Ishikawa (cell line): ENCODE data around the gene TSPAN4.

Source experiments
- CEBPB ChIP-seq: IDR thresholded peaks from 2 replicates; pipeline ENCODE4 v1.6.1; 2012
- CREB1 ChIP-seq: IDR thresholded peaks from 2 replicates; pipeline ENCODE4 v1.6.1; 2012; ENCODE audit warnings: low read depth
- EGR1 ChIP-seq: IDR thresholded peaks from 2 replicates; pipeline ENCODE4 v1.6.1; 2012
- EP300 ChIP-seq: IDR thresholded peaks from 2 replicates; pipeline ENCODE4 v1.6.1; 2012; ENCODE audit warnings: borderline replicate concordance
- FOXM1 ChIP-seq: IDR thresholded peaks from 2 replicates; pipeline ENCODE4 v1.6.1; 2012; ENCODE audit warnings: low read depth, borderline replicate concordance
- MAX ChIP-seq: IDR thresholded peaks from 2 replicates; pipeline ENCODE4 v1.6.1; 2012
- NFIC ChIP-seq: IDR thresholded peaks from 2 replicates; pipeline ENCODE4 v1.6.1; 2012
- RAD21 ChIP-seq: IDR thresholded peaks from 2 replicates; pipeline ENCODE4 v1.6.1; 2012; ENCODE audit warnings: low read depth
- REST ChIP-seq: IDR thresholded peaks from 2 replicates; pipeline ENCODE4 v1.6.1; 2012; ENCODE audit warnings: low read depth, mild to moderate bottlenecking
- TAF1 ChIP-seq: IDR thresholded peaks from 2 replicates; pipeline ENCODE4 v1.6.1; 2012; ENCODE audit warnings: low read depth, mild to moderate bottlenecking
- TCF12 ChIP-seq: IDR thresholded peaks from 2 replicates; pipeline ENCODE4 v1.6.1; 2012; ENCODE audit warnings: low read depth
- TEAD4 ChIP-seq: IDR thresholded peaks from 2 replicates; pipeline ENCODE4 v1.6.1; 2012
- USF1 ChIP-seq: IDR thresholded peaks from 2 replicates; pipeline ENCODE4 v1.6.1; 2012
- YY1 ChIP-seq: IDR thresholded peaks from 2 replicates; pipeline ENCODE4 v1.6.1; 2012; ENCODE audit warnings: low read depth
- ZBTB7A ChIP-seq: IDR thresholded peaks from 2 replicates; pipeline ENCODE4 v1.6.1; 2012; ENCODE audit warnings: low read depth

TSPAN4 gene

GRCh38 chr11:824292-824880 is 18.3 kb upstream of the TSPAN4 start:
- TF ChIP-seq EGR1: no peak
- TF ChIP-seq TEAD4: no peak
- TF ChIP-seq YY1: no peak
- no peak for TF ChIP-seq EP300
- no peak for TF ChIP-seq USF1
- no peak for TF ChIP-seq NFIC
- TF ChIP-seq ZBTB7A: no peak
- no peak for TF ChIP-seq MAX
- TF ChIP-seq TCF12: no peak
- no peak for TF ChIP-seq REST
- no peak for TF ChIP-seq CREB1
- no peak for TF ChIP-seq CEBPB
- no peak for TF ChIP-seq TAF1
- TF ChIP-seq RAD21: no peak
- TF ChIP-seq FOXM1: no peak

- TF ChIP-seq FOXM1 (no peak), CREB1 (no peak), TEAD4 (no peak), RAD21 (no peak), MAX (no peak), REST (no peak), CEBPB (no peak), USF1 (no peak), TCF12 (no peak), TAF1 (no peak), YY1 (no peak), ZBTB7A (no peak), NFIC (no peak), EP300 (no peak), EGR1 (no peak)
Observed at GRCh38 chr11:824942-825341, 17.7 kb upstream of the TSPAN4 start.

GRCh38 chr11:825366-826226 is 17.1 kb upstream of the TSPAN4 start:
- TF ChIP-seq NFIC: no peak; the same call in 1 of the 2 replicates
- no peak for TF ChIP-seq RAD21
- no peak for TF ChIP-seq ZBTB7A
- no peak for TF ChIP-seq TEAD4
- TF ChIP-seq YY1: no peak
- TF ChIP-seq EGR1: no peak
- no peak for TF ChIP-seq MAX
- no peak for TF ChIP-seq REST

GRCh38 chr11:826227-826621 is 16.4 kb upstream of the TSPAN4 start:
- TF ChIP-seq REST (no peak), TCF12 (no peak)
